K562 (cell line): ENCODE data around the gene RFX6. TPM values are rescaled to one million over a fixed set of nuclear protein-coding genes. Genes with fewer than 3 reads are reported as not detected.

Experiments
- ATAC-seq: fragments of 200-7000 bp; cut with Tn5 transposase; 3 replicates; pipeline ENCODE4 v1.9.1; 2020; ENCODE audit warnings: moderate library complexity
- BruUV-seq: library from RNA; stranded (reverse); fragments of 400-500 nt; replicated peaks from 2 replicates; lab custom pipeline; 2021; lab: Mats Ljungman, UMichigan
- CTCF ChIA-PET: fragments of 300-600 bp; formaldehyde crosslinking; extraction: SDS; loops from one replicate; lab custom pipeline; 2021; ENCODE audit warnings: low intra/inter-chr PET ratio; lab: Yijun Ruan, JAX
- POLR2A ChIA-PET: fragments of 300-600, 350-650 bp; sonication (Branson Sonifier 250); formaldehyde crosslinking; extraction: SDS; loops from one replicate; lab custom pipeline; 2021; ENCODE audit warnings: antibody characterized with exemption, inconsistent platforms; lab: Yijun Ruan, JAX
- DNase-seq, 4 experiments: peaks; one replicate each; pipeline versions ENCODE4 v3.0.0 to v3.0.0-alpha.2; 2011 to 2018; ENCODE audit warnings: low spot score in 3 of 4, mixed read lengths in 3 of 4; ENCODE audit errors: extremely low read depth in 1 of 4
- FAIRE-seq: peaks from 2 replicates; lab custom pipeline; 2011; peaks lifted over from hg19 to GRCh38; lab: Jason Lieb, UNC
- H2AFZ ChIP-seq: 2 replicates; pipeline ENCODE4 v1.6.0; 2011; ENCODE audit warnings: low read depth, low read length, control low read depth, inconsistent platforms
- H3K27ac ChIP-seq: fragments of 200-600 bp; 3 replicates; pipeline ENCODE4 v1.8.0; 2011; ENCODE audit warnings: low read depth, mild to moderate bottlenecking, control low read depth, inconsistent platforms, low read length, moderate library complexity, mixed read lengths; ENCODE audit errors: extremely low read depth
- H3K27me3 ChIP-seq, 2 experiments: fragments of 300-600 bp in 1 of 2; 2 replicates in 1 of 2; 3 replicates in 1 of 2; pipeline versions ENCODE4 v1.6.0 to v1.8.0; 2011; ENCODE audit warnings: inconsistent platforms in 2 of 2, low read length in 2 of 2, mild to moderate bottlenecking in 1 of 2, mixed read lengths in 1 of 2, moderate library complexity in 1 of 2; ENCODE audit not compliant: control insufficient read depth in 2 of 2, insufficient read depth in 2 of 2
- H3K36me3 ChIP-seq: fragments of 300-600 bp; 3 replicates; pipeline ENCODE4 v1.8.0; 2011; ENCODE audit warnings: mild to moderate bottlenecking, low read length, inconsistent platforms; ENCODE audit not compliant: control insufficient read depth, insufficient read depth
- H3K4me1 ChIP-seq, 2 experiments: fragments of 200-600 bp in 1 of 2; replicated peaks in 1 of 2; 2 replicates in 1 of 2; 3 replicates in 1 of 2; pipeline versions ENCODE4 v1.5.1 to v1.8.0; 2011; ENCODE audit warnings: inconsistent platforms in 2 of 2, low read length in 2 of 2, mild to moderate bottlenecking in 1 of 2, mixed read lengths in 1 of 2, moderate library complexity in 1 of 2; ENCODE audit not compliant: control insufficient read depth in 2 of 2, insufficient read depth in 2 of 2
- H3K4me2 ChIP-seq: 2 replicates; pipeline ENCODE4 v1.6.1; 2011; ENCODE audit warnings: low read length, control low read depth, inconsistent platforms, mixed read lengths; ENCODE audit not compliant: insufficient read depth
- H3K4me3 ChIP-seq: fragments of 200-600 bp; sonication (generic), shearing (Covaris generic); 2 replicates; pipeline ENCODE4 v1.5.1; 2016; ENCODE audit warnings: control low read depth, inconsistent platforms
- H3K79me2 ChIP-seq: fragments of 200-600 bp; 3 replicates; pipeline ENCODE4 v1.8.0; 2011; ENCODE audit warnings: low read length, inconsistent platforms; ENCODE audit not compliant: control insufficient read depth, insufficient read depth
- H3K9ac ChIP-seq, 2 experiments: 2 replicates each; pipeline versions ENCODE4 v1.6.0 to v1.6.1; 2011; ENCODE audit warnings: low read depth in 2 of 2, low read length in 2 of 2, control low read depth in 1 of 2, inconsistent platforms in 1 of 2, mild to moderate bottlenecking in 1 of 2, mixed read lengths in 1 of 2; ENCODE audit not compliant: insufficient read depth in 1 of 2
- H3K9me1 ChIP-seq: one replicate; pipeline ENCODE4 v1.6.0; 2011; ENCODE audit warnings: inconsistent platforms, mild to moderate bottlenecking, low read length, moderate library complexity; ENCODE audit not compliant: control insufficient read depth, insufficient read depth
- H3K9me3 ChIP-seq: replicated peaks from 2 replicates; pipeline ENCODE4 v1.5.1; 2011; ENCODE audit warnings: low read depth, low read length, inconsistent platforms; ENCODE audit not compliant: control insufficient read depth, insufficient read depth
- H4K20me1 ChIP-seq: replicated peaks from 2 replicates; pipeline ENCODE4 v1.6.1; 2011; ENCODE audit warnings: low read length, inconsistent platforms, mixed read lengths; ENCODE audit not compliant: control insufficient read depth, insufficient read depth
- ATF7 ChIP-seq: fragments of 450-650 bp; IDR thresholded peaks from 2 replicates; pipeline ENCODE4 v1.7.1; 2014; ENCODE audit warnings: mild to moderate bottlenecking, moderate library complexity
- C11orf30 ChIP-seq: fragments of 450-650 bp; IDR thresholded peaks from 2 replicates; pipeline ENCODE4 v1.6.1; 2016; ENCODE audit warnings: low read depth, mild to moderate bottlenecking
- CHD1 ChIP-seq: fragments of 200-600 bp; sonication (generic); IDR thresholded peaks from one replicate; pipeline ENCODE4 v1.6.1; 2012; ENCODE audit warnings: mild to moderate bottlenecking, moderate library complexity, low read length, inconsistent platforms
- CREB1 ChIP-seq, 2 experiments: sonication (generic) in 1 of 2; formaldehyde crosslinking in 1 of 2; IDR thresholded peaks; 2 replicates each; pipeline versions ENCODE4 v1.6.1 to v1.8.0; 2012 to 2022; ENCODE audit warnings: inconsistent platforms in 1 of 2, mild to moderate bottlenecking in 1 of 2, missing genetic modification reagents in 1 of 2, moderate library complexity in 1 of 2
- GTF2F1 ChIP-seq: IDR thresholded peaks from 2 replicates; pipeline ENCODE4 v1.6.1; 2011; ENCODE audit warnings: low read depth, low read length, improper control_type of control experiment
- HMG20B ChIP-seq: fragments of 250-450 bp; sonication (Bioruptor Pico); IDR thresholded peaks from 2 replicates; pipeline ENCODE4 v1.5.0; 2021; ENCODE audit warnings: mild to moderate bottlenecking
- JUNB ChIP-seq: fragments of 450-650 bp; formaldehyde crosslinking; conservative IDR thresholded peaks from 2 replicates; pipeline ENCODE4 v1.4.0; 2020; ENCODE audit warnings: mild to moderate bottlenecking
- JUND ChIP-seq, 2 experiments: IDR thresholded peaks; 2 replicates in 1 of 2; 3 replicates in 1 of 2; pipeline ENCODE4 v1.6.1; 2011; ENCODE audit warnings: borderline replicate concordance in 2 of 2, low read depth in 2 of 2, low read length in 2 of 2, improper control_type of control experiment in 1 of 2, missing biosample characterization in 1 of 2, missing genetic modification characterization in 1 of 2, missing genetic modification reagents in 1 of 2
- MCM7 ChIP-seq, 2 experiments: fragments of 450-650 bp; IDR thresholded peaks; 2 replicates each; pipeline ENCODE4 v1.6.1; 2016 to 2018
- MTA3 ChIP-seq: fragments of 450-650 bp; formaldehyde crosslinking; IDR thresholded peaks from 2 replicates; pipeline ENCODE4 v1.6.1; 2017; ENCODE audit warnings: mild to moderate bottlenecking, borderline replicate concordance
- NFRKB ChIP-seq: fragments of 450-650 bp; IDR thresholded peaks from 2 replicates; pipeline ENCODE4 v1.6.1; 2016; ENCODE audit warnings: low read depth
- NR3C1 ChIP-seq: sonication (generic); formaldehyde crosslinking; IDR thresholded peaks from 2 replicates; pipeline ENCODE4 v1.8.1; 2022; ENCODE audit warnings: missing genetic modification reagents
- RAD21 ChIP-seq, 2 experiments: fragments of 250-450 bp in 1 of 2; fragments of 450-650 bp in 1 of 2; sonication (Bioruptor Pico) in 1 of 2; formaldehyde crosslinking in 1 of 2; IDR thresholded peaks in 1 of 2; conservative IDR thresholded peaks in 1 of 2; 2 replicates each; pipeline versions ENCODE4 v1.4.0 to v1.8.0; 2020 to 2022; ENCODE audit warnings: mild to moderate bottlenecking in 2 of 2, moderate library complexity in 1 of 2
- RBBP5 ChIP-seq: fragments of 200-600 bp; sonication (generic); IDR thresholded peaks from 2 replicates; pipeline ENCODE4 v1.6.1; 2012; ENCODE audit warnings: borderline replicate concordance, mild to moderate bottlenecking, low read length, control low read depth, inconsistent platforms; ENCODE audit not compliant: insufficient read depth, poor library complexity, severe bottlenecking
- SIX5 ChIP-seq, 2 experiments: IDR thresholded peaks; 2 replicates each; pipeline ENCODE4 v1.6.1; 2011; ENCODE audit warnings: low read length in 2 of 2, borderline replicate concordance in 1 of 2, low read depth in 1 of 2, mild to moderate bottlenecking in 1 of 2, moderate library complexity in 1 of 2; ENCODE audit not compliant: insufficient read depth in 1 of 2
- SRSF1 ChIP-seq: fragments of 200-400 bp; formaldehyde crosslinking; IDR thresholded peaks from 2 replicates; pipeline ENCODE4 v1.6.1; 2017; ENCODE audit warnings: mild to moderate bottlenecking, low read depth, low read length, moderate library complexity
- ZNF239 ChIP-seq: fragments of 250-450 bp; sonication (Bioruptor Pico); IDR thresholded peaks from 2 replicates; pipeline ENCODE4 v1.4.0; 2020; ENCODE audit warnings: mild to moderate bottlenecking
- ZNF384 ChIP-seq: IDR thresholded peaks from 2 replicates; pipeline ENCODE4 v1.6.1; 2012; ENCODE audit warnings: low read depth, low read length, improper control_type of control experiment
- WGBS: fragments of 100-300 bp; shearing (Covaris generic); methylation state at CpG from one replicate; pipeline ENCODE4 v1.1.6; 2016; ENCODE audit warnings: low coverage, mixed read lengths; ENCODE audit not compliant: insufficient coverage; ENCODE audit errors: missing lambda C conversion rate; 5-methylcytosine and 5-hydroxymethylcytosine counted together
- in situ Hi-C: fragments of 300-500 bp; cut with MboI; formaldehyde crosslinking; loops from 4 replicates; pipeline ENCODE4 v1.15.0; 2018; ENCODE audit warnings: inconsistent platforms, mixed read lengths
- intact Hi-C: fragments of 100-400 bp; cut with micrococcal nuclease; formaldehyde crosslinking; loops from 2 replicates; pipeline ENCODE4 v1.14.2; 2022
- polyA plus RNA-seq, 8 experiments: library from polyadenylated mRNA; depleted of rRNA in 4 of 8; stranded (reverse) in 5 of 8; unstranded in 3 of 8; fragments of >200 nt; fragmentation: Nextera tagmentation in 2 of 8; fragmentation: Illumina TruSeq in 1 of 8; extraction: Ambion mirVana in 2 of 8; extraction: Trizol in 1 of 8; gene quantifications; 2 replicates each; pipeline versions ENCODE4 v1.2.1 to v1.2.3, GENCODE V29; 2011 to 2014; ENCODE audit warnings: inconsistent platforms in 1 of 8, missing spikeins in 1 of 8
- total RNA-seq, 7 experiments: library from RNA; depleted of rRNA in 6 of 7; stranded (reverse); fragments of >200 nt in 6 of 7; fragmentation: Illumina TruSeq in 2 of 7; extraction: Trizol in 2 of 7; gene quantifications; 2 replicates each; pipeline versions ENCODE4 v1.2.1 to v1.2.3, GENCODE V29; 2011 to 2021; ENCODE audit warnings: low replicate concordance in 1 of 7
- TF ChIP-seq, protein P1 (sequence below): fragments of 250-450 bp; sonication (Bioruptor Pico); IDR thresholded peaks from 2 replicates; pipeline ENCODE4 v1.5.0; 2021; ENCODE audit warnings: mild to moderate bottlenecking, borderline replicate concordance

Gene RFX6
- total and polyA plus RNA-seq, 9 of the 15 experiments (the other 6 are each of a cell fraction or from before 2014, with no cell fraction given): not detected

DNA sequence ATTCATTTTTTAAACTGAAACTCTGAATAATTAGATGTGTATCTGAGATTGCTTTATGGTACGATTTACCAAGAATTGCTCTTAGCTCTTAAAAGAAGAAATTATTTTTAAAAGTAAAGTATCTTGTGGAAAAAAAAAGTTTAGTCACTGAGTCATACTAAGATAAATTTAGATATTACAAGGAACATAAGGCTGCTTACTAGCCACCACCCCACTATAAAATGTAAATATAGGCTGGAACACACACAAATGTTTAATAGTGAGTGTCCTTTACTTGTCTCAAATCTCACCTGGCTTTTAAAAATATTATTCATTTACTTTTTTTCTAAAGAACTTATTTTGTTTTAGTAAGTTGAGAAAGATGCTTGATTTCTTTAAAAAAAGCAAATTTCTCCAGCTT, 17.6 kb downstream of the RFX6 start:
- WGBS: 0% methylated on average over 1 of the region's 1 CpG
- Histone ChIP-seq H3K4me1 (no peaks in the 10 kb centered on the region), H3K27ac (no peak overlapping the region), H3K9me3 (no peaks in the 10 kb centered on the region), H3K36me3 (no peaks in the 10 kb centered on the region), H3K4me2 (no peak overlapping the region), H2AFZ (no peak overlapping the region), H3K9ac (no peak overlapping the region), H3K9me1 (no peaks in the 10 kb centered on the region), H3K79me2 (no peaks in the 10 kb centered on the region), H4K20me1 (no peaks in the 10 kb centered on the region), H3K27me3 (no peaks in the 10 kb centered on the region), H3K4me3 (no peak overlapping the region)
- ATAC-seq: no peak
- in situ Hi-C loops (no loop called here), intact Hi-C loops (no loop called here)
- ChIA-PET POLR2A (no interaction called here), CTCF (no interaction called here)
- DNase-seq: no peak
- FAIRE-seq: no peak
- no peak for TF ChIP-seq ZNF239 (CRISPR knock-in tag)
- TF ChIP-seq ATF7: no peak
- no peak for TF ChIP-seq SRSF1
- TF ChIP-seq NFRKB: no peak
- no peak for TF ChIP-seq ZNF384
- TF ChIP-seq C11orf30: no peak
- TF ChIP-seq RBBP5: no peak
- TF ChIP-seq SIX5 (IDR thresholded peaks at IDR 0.05; ENCODE audit: borderline replicate concordance in 1 of 2, insufficient read depth in 1 of 2, low read depth in 1 of 2, low read length in 2 of 2): no peak
- TF ChIP-seq CREB1 (IDR thresholded peaks at IDR 0.05): no peak
- no peak for TF ChIP-seq CREB1 (CRISPR knock-in tag; IDR thresholded peaks at IDR 0.05)
- no peak for TF ChIP-seq MCM7 (IDR thresholded peaks at IDR 0.05)
- no peak for TF ChIP-seq MTA3
- TF ChIP-seq, protein P1, sequence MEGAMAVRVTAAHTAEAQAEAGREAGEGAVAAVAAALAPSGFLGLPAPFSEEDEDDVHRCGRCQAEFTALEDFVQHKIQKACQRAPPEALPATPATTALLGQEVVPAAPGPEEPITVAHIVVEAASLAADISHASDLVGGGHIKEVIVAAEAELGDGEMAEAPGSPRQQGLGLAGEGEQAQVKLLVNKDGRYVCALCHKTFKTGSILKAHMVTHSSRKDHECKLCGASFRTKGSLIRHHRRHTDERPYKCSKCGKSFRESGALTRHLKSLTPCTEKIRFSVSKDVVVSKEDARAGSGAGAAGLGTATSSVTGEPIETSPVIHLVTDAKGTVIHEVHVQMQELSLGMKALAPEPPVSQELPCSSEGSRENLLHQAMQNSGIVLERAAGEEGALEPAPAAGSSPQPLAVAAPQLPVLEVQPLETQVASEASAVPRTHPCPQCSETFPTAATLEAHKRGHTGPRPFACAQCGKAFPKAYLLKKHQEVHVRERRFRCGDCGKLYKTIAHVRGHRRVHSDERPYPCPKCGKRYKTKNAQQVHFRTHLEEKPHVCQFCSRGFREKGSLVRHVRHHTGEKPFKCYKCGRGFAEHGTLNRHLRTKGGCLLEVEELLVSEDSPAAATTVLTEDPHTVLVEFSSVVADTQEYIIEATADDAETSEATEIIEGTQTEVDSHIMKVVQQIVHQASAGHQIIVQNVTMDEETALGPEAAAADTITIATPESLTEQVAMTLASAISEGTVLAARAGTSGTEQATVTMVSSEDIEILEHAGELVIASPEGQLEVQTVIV (CRISPR knock-in tag): no peak
- TF ChIP-seq HMG20B (CRISPR knock-in tag): no peak
- TF ChIP-seq RAD21 (CRISPR knock-in tag; conservative IDR thresholded peaks at IDR 0.05 in 1 of 2, IDR thresholded peaks at IDR 0.05 in 1 of 2): no peak
- no peak for TF ChIP-seq NR3C1 (CRISPR knock-in tag)
- TF ChIP-seq CHD1: no peak
- TF ChIP-seq JUND (IDR thresholded peaks at IDR 0.05; ENCODE audit: borderline replicate concordance, low read depth, low read length): no peak
- TF ChIP-seq JUND (tag; IDR thresholded peaks at IDR 0.05; ENCODE audit: borderline replicate concordance, low read depth, low read length): no peak
- TF ChIP-seq GTF2F1: no peak
- TF ChIP-seq JUNB (CRISPR knock-in tag): no peak
- BruUV-seq: no TSS peak
